ENCODE results near the gene SUSD6.

DNA sequence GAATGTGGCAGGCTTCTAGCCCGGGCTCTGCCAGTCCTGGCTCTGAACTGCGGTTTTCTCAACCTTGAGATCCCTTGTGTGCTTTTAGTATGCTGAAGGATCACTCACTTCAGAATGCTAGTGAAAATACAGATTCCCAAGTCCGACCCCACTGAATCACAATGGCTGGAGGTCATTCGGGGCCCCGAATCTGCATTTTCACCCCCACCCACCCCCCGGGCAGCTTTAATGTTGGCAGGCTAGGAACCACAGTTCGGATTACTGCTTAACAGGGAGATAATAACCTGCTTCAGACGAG is 573 bp upstream of the SUSD6 start:
- TF ChIP-seq, protein P1, sequence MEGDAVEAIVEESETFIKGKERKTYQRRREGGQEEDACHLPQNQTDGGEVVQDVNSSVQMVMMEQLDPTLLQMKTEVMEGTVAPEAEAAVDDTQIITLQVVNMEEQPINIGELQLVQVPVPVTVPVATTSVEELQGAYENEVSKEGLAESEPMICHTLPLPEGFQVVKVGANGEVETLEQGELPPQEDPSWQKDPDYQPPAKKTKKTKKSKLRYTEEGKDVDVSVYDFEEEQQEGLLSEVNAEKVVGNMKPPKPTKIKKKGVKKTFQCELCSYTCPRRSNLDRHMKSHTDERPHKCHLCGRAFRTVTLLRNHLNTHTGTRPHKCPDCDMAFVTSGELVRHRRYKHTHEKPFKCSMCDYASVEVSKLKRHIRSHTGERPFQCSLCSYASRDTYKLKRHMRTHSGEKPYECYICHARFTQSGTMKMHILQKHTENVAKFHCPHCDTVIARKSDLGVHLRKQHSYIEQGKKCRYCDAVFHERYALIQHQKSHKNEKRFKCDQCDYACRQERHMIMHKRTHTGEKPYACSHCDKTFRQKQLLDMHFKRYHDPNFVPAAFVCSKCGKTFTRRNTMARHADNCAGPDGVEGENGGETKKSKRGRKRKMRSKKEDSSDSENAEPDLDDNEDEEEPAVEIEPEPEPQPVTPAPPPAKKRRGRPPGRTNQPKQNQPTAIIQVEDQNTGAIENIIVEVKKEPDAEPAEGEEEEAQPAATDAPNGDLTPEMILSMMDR (IDR thresholded peaks at IDR 0.05), result no peak
- TF ChIP-seq EZH2 (IDR thresholded peaks at IDR 0.05; ENCODE audit: borderline replicate concordance, insufficient read depth, low read depth, low read length, poor library complexity, severe bottlenecking), result no peak

All from B cell (primary cell).